ELR (cell line): Measurements from ENCODE around the gene ATOH8.
"Not testable (repeated sequence)": the region's sequence is repeated elsewhere in the genome, so short reads cannot be mapped to it uniquely, and the experiment has no call there.

Experiments used
- DNase-seq: peaks from one replicate; pipeline ENCODE4 v3.0.0-alpha.2; 2015; ENCODE audit warnings: low read depth

Gene ATOH8, protein sequence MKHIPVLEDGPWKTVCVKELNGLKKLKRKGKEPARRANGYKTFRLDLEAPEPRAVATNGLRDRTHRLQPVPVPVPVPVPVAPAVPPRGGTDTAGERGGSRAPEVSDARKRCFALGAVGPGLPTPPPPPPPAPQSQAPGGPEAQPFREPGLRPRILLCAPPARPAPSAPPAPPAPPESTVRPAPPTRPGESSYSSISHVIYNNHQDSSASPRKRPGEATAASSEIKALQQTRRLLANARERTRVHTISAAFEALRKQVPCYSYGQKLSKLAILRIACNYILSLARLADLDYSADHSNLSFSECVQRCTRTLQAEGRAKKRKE

DNA sequence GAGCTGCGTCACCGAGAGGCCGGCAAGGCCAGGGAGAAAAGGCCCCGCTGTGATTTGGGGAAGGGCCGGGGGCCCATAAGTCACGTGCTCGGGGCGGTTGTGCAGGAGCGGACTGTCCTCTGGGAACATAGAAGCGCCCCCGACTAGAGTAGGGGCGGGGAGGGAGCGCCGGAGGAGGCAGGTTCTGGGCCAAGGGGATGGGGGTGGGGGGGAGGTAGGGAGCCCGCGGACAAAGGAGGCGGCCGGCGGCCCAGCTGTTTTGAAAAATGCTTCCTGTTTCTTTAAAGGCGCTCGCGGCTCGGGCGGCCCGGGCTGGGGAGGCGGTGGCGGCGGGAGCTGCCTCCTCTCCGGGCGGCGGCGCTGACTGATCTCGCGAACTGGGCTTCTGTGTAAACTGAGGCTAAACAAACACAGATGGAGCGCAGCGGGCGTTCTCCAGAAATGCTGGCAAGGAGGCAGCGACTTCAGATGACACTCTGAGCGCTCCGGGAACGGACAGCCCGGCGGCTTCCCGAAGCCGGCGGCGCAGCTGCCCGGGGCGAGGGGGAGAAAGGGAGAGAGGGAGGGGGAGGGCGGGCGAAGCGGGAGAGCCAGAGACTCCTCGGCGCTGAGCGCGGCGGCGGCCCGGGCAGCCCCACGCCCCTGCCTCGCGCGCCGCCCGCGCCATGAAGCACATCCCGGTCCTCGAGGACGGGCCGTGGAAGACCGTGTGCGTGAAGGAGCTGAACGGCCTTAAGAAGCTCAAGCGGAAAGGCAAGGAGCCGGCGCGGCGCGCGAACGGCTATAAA lies at the start of gene ATOH8:
TSS of gene ATOH8 (plus strand) at position 467 of the 788 bp plus-strand sequence. CDS start at position 666, 199 bp downstream.
- DNase-seq: peak; percentile 70

DNA sequence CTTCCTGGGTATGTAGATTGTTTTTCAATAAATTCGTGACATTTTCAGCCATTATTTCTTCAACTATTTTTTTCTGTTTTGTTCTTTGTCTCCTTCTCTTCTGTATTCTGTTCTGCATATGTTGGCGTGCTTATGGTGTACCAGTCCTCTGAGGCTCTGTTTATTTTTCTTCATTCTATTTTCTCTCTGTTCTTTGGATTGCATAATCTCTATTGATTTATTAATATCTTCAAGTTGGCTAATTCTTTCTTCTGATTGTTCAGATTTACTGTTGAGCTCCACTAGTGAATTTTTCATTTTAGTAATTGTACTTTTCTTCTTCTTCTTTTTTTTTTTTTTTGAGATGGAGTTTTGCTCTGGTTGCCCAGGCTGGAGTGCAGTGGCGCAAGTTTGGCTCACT lies 49.8 kb upstream of the ATOH8 start:
- no peak for DNase-seq

DNA sequence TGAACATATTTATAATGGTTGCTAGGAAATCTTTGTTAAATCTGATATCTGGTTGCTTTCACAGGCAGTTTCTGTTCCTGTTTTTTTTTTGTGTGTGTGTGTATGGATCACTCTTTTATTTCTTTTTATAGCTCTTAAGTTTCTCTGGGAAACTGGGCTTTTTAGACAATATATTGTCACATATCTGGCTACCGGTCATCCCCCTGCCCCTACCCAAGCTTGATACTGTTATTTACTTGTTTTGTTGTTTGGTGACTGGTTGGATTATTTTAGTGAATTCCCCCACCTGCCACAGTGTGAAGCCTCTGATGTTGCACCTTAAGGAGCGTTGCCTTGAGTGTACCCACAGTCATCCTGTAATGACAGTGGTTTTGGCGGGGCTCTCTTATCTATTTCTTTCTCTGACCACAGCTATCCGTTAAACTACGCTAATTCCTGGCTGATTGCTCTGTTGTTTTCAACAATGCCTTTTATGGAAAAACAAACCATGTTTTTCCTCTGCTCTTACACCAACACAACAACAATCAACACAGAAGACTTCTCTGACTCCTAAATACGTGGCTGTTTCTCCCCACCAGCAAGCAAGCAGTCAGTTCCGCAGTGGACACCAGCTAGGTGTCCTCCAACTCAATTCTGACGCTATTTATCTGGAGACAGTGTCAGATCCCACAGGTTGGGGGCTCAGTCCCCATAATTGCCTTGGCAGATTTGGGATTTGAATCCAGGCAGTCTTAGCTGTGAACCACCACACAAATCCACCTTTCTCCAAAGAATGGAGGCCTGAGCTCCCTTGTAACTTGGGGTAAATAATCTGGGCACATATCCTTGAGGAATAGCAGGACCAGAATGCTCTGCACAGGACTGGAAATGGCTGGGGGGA lies 48.8 kb upstream of the ATOH8 start:
- DNase-seq: no peak

DNA sequence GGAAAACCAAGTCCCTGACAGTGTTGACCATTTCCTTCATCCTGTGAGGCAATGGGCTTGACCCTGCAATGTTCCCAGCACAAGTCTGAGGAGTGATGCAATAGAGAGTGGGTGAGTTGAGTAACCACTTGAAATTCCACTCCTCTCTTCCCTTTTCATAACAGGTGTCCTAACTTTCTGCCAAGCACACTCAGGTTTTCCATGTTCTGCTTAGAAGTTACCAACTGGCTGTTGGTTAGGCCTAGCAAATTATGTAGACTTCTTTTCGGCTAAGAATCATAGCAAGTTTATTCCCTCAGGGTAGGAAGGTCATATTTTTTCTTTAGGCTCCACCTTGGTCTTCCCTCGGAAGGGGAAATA lies 48.1 kb upstream of the ATOH8 start:
- DNase-seq: peak; percentile 86

DNA sequence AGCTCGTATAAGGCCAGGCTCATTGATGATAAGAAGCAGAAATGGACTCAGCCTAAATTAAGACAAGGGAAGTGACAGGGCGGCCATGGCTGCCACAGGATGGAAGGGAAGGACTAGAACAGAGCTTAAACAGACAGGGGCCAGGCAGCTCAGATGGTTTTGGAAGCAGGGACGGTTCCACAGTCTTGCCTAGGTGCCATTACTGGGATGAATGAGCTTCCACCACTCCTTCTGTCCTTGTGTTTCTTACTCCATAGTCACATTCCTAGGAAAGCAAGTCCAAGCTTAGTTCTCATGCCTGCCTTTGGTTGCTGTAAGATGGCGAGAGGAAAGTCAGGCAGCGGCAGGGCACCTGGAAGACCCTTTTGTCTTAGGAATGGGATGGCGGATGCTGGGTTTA lies 47.7 kb upstream of the ATOH8 start:
- no peak for DNase-seq

DNA sequence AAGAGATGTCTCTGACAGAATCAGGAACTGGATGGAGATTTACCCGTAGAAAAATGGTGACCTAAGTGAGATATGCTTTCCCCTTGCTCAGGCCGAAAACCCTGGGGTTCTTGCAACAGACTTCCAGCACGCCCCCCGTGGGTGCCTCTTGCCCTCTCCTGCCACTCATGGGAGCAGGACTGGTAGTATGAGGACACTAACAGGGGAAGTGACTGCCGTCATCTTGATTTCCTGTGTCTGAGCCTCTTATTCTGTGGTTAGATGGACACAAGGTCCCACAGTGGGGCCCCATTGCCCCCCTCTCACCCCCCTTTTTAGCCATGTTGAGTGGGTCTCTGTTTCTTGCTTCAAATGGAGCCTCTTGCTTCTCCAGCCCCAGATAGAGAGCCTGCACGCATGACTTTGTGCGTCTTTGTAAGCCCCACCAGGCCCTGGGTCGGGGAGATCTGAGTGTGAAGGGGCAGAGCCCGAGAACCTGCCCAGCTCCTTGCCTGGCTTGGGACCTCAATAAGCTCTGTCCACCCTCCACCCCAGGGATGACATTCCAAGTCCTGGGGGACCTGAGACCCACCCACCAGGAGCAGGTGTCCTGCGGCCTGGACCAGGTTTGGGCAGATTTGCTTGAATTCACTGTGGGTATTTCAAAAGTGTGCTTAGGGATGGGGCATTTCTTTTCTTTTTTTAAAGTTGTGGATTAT lies 47.0 kb upstream of the ATOH8 start:
- DNase-seq: no peak

DNA sequence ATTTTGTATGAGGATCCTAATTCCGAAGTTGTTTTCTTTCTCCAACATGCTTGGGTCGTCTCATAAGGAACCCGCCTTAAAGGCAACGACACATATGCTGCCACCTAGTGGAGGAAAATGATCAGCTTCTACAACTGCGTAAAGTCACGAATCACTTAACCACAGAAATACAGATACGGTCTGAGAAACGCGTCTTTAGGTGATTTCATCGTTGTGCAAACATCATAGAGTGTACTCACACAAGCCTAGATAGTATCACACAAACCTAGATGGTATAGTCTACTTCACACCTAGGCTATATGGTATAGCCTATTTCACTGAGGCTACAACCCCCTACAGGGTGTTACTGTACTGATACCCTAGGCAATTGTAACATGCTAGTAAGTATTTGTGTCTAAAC lies 46.5 kb upstream of the ATOH8 start:
- DNase-seq: peak; percentile 94

DNA sequence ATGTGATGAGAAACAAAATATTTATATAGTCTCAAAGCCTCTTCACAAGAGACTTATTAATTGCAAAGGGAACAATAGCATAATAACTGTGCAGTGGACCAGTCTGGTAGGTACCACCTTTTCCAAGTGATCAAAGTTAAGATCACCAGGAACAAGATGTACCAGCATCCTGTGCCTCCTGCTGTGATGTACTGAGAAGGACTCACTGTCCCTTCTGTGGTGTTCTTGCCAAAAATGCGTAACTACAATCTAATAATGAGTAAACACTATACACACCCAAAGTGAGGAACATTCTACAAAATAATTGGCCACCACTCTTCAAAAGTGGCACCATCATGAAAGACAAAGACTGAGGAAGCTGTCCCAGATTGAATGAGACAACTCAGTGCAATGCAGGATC lies 45.1 kb upstream of the ATOH8 start:
- no peak for DNase-seq

DNA sequence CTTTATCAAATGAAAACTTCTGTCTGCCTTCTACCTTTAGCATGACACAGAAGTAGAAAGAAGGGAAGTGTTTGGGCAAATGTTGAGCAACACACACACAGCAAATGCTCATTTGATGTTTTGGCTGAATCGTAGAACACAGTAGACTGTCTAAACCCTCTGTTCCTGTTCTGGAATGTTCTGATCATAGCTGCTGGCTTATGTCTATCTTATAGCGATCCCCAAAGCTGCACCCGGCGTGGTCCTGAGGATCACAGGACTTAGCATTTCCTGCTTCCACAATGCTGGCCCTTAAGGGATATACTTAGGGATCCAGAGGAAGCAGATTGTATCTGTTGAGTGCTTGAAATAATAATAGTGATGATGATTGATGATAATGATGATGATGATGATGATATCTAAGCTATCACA lies 44.4 kb upstream of the ATOH8 start:
- peak; percentile 27 for DNase-seq

DNA sequence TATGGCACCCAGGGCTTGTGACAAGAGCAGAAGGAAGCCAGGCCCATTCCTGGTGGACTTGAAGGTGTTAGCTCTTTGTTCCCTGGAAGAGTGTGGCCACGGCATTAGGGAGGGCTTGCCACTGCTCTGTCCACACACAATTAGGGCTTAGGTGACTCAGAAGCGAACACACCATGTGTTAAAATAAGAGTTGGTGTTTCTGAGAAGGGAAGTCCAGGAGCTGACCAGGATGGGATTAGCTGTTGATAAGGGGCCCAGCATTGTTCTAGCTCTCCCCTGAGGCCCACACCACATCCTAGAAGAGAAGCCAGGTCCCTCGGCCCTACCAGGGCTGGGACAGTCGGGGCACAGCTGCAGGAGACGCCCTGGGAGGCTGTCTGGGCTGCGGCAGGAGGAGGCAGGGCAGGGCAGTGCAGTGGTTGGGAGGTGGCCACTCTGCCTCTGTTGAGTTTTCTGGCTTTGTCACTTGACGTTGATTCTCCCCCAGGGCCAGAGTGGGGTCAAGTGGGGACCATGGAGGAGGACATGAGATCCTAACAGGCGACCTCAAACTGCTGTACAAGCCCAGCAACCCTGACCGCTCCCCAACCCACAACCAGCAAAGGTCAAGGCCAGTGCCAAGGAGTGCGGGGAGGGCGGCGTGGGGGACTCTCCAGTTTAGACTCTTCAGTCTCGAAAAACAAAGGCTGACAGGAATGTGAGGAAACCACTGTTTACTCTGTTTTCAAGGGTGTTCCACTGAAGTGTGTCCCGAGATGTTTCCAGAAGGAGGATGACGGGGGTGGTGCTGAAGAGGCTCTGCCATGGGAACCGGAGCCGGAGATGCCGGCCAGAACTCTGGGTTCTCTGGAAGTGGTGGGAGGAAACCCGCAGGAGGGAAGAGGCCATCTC lies 42.9 kb upstream of the ATOH8 start:
- no peak for DNase-seq

DNA sequence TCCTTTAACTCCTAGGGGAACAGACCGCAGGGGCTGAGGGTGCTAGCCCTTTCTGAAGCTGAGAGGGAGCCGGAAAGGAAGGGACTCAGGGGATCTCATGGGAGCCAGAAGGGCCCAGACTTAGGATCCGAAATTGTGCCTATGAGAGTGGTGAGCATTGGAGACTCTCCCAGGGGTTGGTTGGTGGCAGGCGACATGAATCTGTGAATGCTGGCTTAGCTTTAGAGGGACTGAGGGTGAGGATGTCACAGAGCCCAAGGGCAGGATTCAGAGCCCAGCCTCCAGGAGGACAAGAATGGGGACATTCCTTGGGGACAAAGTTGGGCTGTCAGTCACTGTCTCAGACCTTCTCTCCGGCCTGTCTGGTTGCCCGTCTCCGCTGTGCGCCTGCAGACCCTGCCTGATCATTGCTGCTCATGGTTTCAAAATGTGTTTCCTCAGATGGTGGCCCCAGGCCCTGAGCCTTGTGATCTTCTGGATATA lies 42.2 kb upstream of the ATOH8 start:
- no peak for DNase-seq

DNA sequence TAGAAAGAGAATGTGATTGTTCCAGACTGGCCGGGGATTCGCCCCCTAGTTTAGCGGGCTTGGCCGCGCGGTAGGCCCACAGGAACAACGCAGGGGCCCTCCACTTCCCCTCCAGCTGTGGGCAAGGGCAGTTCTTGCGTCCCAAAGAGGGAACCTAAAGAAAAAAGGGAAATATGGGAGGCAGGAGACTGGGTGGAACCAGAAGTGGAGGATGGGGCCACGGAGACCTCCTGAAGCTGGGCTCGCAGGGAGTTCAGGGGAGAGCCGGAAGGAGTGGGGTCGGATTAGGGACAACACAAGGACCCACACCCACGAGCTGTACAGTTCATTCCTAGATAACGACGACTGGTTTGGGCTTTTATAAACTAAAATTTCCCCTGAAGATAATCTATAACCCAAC lies 41.5 kb upstream of the ATOH8 start:
- no peak for DNase-seq

DNA sequence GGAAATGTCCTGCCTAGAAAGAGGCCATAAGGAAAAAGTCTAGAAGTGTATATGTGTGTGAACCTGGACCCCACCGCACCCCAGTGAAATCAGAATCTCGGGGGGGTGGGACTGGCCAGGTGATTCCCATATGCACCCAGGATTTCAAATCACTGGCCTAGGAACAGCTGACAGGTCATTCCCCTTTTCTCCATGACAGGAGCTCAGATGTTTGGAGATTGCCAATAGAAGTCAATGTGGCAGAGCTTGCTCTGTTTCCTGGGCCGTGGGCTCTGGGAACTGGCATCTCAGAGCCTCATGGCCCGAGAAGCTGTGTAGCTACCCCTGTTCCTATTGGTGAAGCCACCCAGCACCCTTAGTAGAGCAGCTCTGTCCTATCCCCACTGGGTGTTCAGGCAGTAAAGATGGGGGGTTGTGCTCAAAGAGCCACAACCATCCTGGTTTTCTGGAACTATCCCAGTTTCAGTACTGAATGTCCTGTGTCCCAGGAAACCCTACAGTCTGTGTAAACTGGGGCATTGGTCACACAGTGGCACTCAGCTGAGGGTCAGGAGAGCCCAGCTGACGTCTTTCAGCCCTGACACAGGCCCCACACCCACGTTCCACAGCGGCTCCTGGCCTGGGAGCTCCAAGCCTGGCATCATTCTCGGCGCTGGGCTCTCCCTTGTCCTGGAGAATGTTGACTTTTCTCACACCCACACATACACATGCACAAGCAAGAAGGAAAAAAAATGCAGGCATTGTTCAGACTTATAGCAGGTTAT lies 40.8 kb upstream of the ATOH8 start:
- DNase-seq: no peak

DNA sequence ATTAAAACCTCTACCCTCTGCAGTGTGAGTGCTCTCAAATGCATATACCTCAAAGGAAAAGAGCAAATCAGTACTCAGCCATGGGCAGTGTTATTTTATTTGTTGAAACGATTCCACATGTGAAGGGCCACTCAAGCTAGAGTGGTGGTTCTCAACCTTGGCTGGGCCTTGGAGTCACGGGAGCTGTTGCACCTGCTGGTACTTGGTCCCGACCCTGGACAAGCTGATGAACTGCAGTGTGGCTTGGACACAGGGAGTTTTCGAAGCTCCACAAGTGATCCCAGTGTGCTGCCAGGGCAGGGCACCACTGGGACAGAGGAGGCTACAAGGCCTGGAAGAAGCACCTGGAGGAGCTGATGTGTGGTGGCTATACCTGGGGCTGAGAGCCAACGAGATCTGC lies 40.0 kb upstream of the ATOH8 start:
- no peak for DNase-seq

DNA sequence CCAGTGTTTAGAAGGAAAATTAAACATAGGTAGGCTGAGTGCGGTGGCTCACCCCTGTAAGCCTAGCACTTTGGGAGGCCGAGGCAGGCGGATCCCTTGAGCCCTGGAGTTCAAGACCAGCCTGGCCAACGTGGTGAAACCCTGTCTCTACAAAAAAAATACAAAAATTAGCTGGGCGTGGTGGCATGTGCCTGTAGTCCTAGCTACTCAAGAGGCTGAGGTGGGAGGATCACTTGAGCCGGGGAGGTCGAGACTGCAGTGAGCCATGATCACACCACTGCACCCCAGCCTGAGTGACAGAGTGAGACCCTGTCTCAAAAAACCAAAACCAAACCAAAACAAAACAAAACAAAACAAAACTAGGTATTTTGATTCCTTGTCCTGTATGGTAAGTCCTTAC lies 39.4 kb upstream of the ATOH8 start:
- DNase-seq: not testable (repeated sequence)

DNA sequence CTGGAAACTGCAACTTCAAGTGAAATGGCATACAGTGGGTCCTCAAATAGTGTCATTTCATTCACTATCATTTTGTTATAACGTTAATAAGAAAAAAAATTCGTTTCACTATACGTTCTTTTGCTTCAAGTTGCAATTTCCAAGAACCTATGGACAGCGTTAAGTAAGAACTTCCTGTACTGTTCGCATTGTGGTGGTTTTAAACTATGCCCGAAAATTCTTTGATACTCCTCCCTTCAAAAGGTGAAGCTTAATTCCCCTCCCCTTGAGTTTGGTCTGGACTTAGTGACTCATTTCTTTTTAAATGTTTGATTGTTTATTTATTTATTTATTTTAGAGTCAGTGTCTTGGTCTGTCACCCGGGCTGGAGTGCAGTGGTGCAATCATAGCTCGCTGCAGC lies 39.0 kb upstream of the ATOH8 start:
- no peak for DNase-seq

DNA sequence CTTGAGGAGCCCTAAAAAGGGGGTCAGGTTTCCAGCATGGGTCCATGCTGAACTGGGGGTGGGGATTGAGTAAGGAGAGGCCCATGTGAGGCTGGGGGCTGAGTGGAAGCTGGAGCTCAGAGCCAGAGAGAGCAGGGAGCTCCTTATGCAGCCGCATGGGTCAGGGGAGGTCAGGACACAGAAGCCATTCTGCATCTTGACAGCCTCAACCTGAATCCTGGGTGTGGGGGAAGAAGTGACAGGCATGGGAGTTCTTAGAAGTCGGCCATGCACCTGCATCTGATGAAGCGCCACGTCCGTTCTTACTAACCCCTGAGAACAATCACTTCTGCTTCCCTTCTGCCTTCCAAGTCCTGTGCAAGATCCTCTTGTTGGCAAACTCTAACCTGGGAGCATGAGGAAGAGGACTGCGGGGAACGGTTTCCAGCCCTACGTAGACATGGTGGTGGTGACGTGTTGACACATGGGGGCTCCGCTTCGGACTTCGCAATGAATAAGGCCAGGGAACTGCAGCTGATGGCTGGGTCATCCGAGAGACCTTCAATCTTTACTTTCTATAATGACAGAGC lies 37.4 kb upstream of the ATOH8 start:
- DNase-seq: no peak

DNA sequence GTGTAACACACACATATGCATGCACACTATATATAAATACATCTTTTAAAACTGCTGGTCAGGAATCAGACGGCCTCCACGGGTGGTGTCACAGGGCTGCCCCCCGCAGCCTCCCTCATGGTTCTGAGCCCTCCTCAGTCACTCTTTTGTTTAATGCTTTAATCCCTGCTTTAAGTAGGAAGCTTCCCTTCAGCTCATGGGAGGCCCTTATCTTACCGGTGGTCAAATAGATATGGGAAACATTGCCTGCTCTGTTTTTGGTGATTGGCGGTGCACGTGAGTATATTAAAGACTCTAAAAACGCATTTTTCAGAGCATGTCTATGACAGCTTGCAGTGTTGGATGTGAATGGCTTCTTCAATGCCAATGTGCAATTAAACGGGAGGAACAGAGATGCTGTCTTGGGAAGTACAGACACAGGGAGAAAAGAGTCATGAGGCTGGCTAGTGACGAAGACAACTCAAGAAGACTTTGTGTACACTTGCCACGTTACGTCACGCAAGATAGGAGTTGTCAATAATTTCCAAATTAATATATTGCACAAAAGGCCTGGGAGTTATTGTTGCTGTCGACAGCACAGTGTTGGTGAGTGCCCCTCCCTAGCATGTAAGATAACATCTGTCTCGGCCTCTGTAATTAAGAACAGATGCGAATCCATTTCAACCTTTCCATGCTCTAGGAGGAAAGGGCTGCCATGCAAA lies 36.3 kb upstream of the ATOH8 start:
- peak; percentile 50 for DNase-seq

DNA sequence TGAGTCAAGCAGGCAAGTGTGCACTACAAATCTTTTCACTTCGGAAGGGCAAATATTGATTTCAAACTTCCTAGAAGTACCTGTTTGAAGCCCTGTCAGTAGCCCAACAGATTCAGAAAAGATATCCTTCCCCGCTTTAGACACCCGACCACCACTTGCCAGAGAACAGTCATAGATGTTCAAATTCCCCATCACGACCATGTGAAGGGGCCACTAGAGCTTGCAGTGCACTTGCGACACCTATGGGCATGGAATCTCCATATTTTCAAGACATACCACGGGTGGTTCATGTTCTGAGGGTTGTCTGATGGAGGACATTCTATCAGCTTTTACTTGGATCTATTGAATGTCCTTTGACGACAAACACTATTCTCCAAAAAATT lies 35.8 kb upstream of the ATOH8 start:
- DNase-seq: no peak
